BE2C (cell line): ENCODE data around the gene RELB. TPM values are rescaled to one million over a fixed set of nuclear protein-coding genes. Genes with fewer than 3 reads are reported as not detected.

Experiments used
- DNase-seq: peaks from one replicate; pipeline ENCODE4 v3.0.0-alpha.2; 2020
- H3K27me3 ChIP-seq: fragments of 250-450 bp; sonication (Bioruptor Pico); 2 replicates; pipeline ENCODE4 v1.5.1; 2020; ENCODE audit warnings: mild to moderate bottlenecking
- H3K36me3 ChIP-seq: fragments of 250-450 bp; sonication (Bioruptor Pico); 2 replicates; pipeline ENCODE4 v1.5.1; 2020; ENCODE audit warnings: mild to moderate bottlenecking
- H3K4me1 ChIP-seq: fragments of 250-450 bp; sonication (Bioruptor Pico); 2 replicates; pipeline ENCODE4 v1.5.1; 2020
- H3K4me3 ChIP-seq: 2 replicates; pipeline ENCODE4 v1.5.1; 2011; ENCODE audit warnings: low read depth, low read length
- H3K9me3 ChIP-seq: fragments of 250-450 bp; sonication (Bioruptor Pico); 2 replicates; pipeline ENCODE4 v1.5.1; 2020
- CTCF ChIP-seq: IDR thresholded peaks from 2 replicates; pipeline ENCODE4 v1.5.1; 2012; ENCODE audit warnings: mild to moderate bottlenecking, low read depth, low read length
- polyA plus RNA-seq: library from polyadenylated mRNA; unstranded; fragments of >200 nt; gene quantifications from one replicate; pipeline ENCODE4 v1.2.1, GENCODE V29; 2012; ENCODE audit warnings: low read depth, missing spikeins; ENCODE audit not compliant: insufficient read length, insufficient read depth

Gene RELB
- 4.6 TPM for polyA plus RNA-seq

- peak within 1 kb of the TSS; percentile 59 for H3K4me3 ChIP-seq
- 0 out of 2 replicates have a peak, but pooled peaks cover 3% of the 10 kb centered on the region for H3K4me1 ChIP-seq
- no peaks in the 10 kb centered on the region for H3K27me3 ChIP-seq
- no peak for TF ChIP-seq CTCF
- DNase-seq: peak; percentile 96
- H3K36me3 ChIP-seq: no peaks in the 10 kb centered on the region
- H3K9me3 ChIP-seq: no peaks in the 10 kb centered on the region
Measured at GRCh38 chr19:45001087-45001739, at the start of gene RELB. Gene RELB (plus strand): TSS chr19:45001464. CDS start chr19:45001580, 116 bp downstream.

GRCh38 chr19:44954278-44954648, 47.0 kb upstream of the RELB start:
- H3K36me3 ChIP-seq: no peaks in the 10 kb centered on the region; the same call in 1 of the 2 replicates
- H3K4me1 ChIP-seq: 0 out of 2 replicates have a peak, but pooled peaks cover under 1% of the 10 kb centered on the region
- H3K27me3 ChIP-seq: no peaks in the 10 kb centered on the region
- DNase-seq: no peak
- TF ChIP-seq CTCF: no peak
- no peaks in the 10 kb centered on the region for H3K9me3 ChIP-seq
- H3K4me3 ChIP-seq: peak overlapping the region; percentile 99

GRCh38 chr19:44954649-44955504, 46.4 kb upstream of the RELB start, which contains the start of gene CLPTM1:
Gene CLPTM1 (plus strand): TSS chr19:44955380. CDS start chr19:44955396, 16 bp downstream.
- H3K4me3 ChIP-seq: peak within 1 kb of the TSS; percentile 99
- TF ChIP-seq CTCF: no peak
- H3K4me1 ChIP-seq: no peaks in the 10 kb centered on the region
- peaks cover under 1% of the 10 kb centered on the region for H3K36me3 ChIP-seq
- no peaks in the 10 kb centered on the region for H3K27me3 ChIP-seq
- peak; percentile 98 for DNase-seq
- H3K9me3 ChIP-seq: no peaks in the 10 kb centered on the region

- no peak for DNase-seq
- Histone ChIP-seq H3K36me3 (peaks cover 4% of the 10 kb centered on the region; the same call in 1 of the 2 replicates), H3K4me3 (peak overlapping the region; percentile 99), H3K4me1 (no peaks in the 10 kb centered on the region), H3K9me3 (no peaks in the 10 kb centered on the region), H3K27me3 (no peaks in the 10 kb centered on the region)
- no peak for TF ChIP-seq CTCF
Measured at GRCh38 chr19:44955505-44956439, 45.5 kb upstream of the RELB start.

- no peaks in the 10 kb centered on the region for H3K9me3 ChIP-seq
- no peak for DNase-seq
- no peak overlapping the region for H3K4me3 ChIP-seq
- no peaks in the 10 kb centered on the region for H3K27me3 ChIP-seq
- no peak for TF ChIP-seq CTCF
- no peaks in the 10 kb centered on the region for H3K4me1 ChIP-seq
- peaks cover 10% of the 10 kb centered on the region for H3K36me3 ChIP-seq
Measured at GRCh38 chr19:44957526-44957925, 43.7 kb upstream of the RELB start.
